ENCODE results near the gene L3MBTL3. TPM values are rescaled to one million over a fixed set of nuclear protein-coding genes. Genes with fewer than 3 reads are reported as not detected.

L3MBTL3 gene
- total RNA-seq, 2 experiments from 2014 or later = 29.0 to 30.1 TPM

DNA sequence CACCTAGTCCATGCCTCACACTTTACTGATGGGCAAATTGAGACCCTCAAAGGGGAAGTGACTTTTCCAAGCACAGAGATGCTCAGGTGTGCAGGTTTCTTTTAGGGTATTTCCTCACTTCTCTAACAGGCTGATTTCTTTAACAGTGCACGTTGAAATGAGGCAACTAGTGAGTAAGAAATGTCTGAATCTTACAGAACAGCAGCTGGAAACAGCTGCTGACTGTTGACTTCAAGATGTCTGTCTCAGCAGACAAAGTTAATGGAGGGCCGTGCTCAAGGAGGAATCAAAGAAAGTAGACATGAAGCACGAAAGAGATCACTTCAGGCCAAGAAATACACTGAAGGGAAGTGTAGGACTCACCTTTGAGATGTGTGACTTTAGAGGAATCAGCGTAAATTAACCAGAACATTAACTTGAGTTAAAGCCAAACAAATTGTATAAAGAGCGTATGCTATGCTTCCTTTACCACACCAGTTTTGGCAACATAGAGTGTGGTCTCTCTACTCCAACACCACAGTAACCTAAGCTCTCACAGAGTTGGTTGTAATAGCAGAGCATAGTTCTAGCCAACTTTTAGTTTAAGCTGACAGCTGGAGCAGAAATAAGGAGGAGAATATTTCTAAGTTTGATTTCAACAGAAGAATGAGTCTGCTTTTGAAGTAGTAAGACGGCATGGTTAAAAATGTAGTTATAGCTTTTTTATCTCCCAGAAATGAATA lies 143.5 kb downstream of the L3MBTL3 start:
- ATAC-seq (ENCODE audit: poor library complexity) = no peak
- H3K27me3 ChIP-seq (ENCODE audit: control insufficient read depth in 1 of 2, insufficient read depth in 2 of 2, low read length in 2 of 2) = no peaks in the 10 kb centered on the region
- intact Hi-C loops (cut with DNase I, micrococcal nuclease) = no loop called here
- Mint-ChIP-seq H3K4me1 (ENCODE audit: low read depth) (peaks cover 29% of the 10 kb centered on the region), H3K27me3 (no peaks in the 10 kb centered on the region), H3K9me3 (peaks cover 6% of the 10 kb centered on the region), H3K36me3 (ENCODE audit: low read depth) (peaks cover 85% of the 10 kb centered on the region), H3K27ac (peak overlapping the region; percentile 48), H3K4me3 (no peak overlapping the region)
- H3K9me3 ChIP-seq (ENCODE audit: control insufficient read depth in 1 of 2, insufficient read depth in 1 of 2, low read length in 2 of 2) = no peaks in the 10 kb centered on the region
- TF ChIP-seq, protein P1, sequence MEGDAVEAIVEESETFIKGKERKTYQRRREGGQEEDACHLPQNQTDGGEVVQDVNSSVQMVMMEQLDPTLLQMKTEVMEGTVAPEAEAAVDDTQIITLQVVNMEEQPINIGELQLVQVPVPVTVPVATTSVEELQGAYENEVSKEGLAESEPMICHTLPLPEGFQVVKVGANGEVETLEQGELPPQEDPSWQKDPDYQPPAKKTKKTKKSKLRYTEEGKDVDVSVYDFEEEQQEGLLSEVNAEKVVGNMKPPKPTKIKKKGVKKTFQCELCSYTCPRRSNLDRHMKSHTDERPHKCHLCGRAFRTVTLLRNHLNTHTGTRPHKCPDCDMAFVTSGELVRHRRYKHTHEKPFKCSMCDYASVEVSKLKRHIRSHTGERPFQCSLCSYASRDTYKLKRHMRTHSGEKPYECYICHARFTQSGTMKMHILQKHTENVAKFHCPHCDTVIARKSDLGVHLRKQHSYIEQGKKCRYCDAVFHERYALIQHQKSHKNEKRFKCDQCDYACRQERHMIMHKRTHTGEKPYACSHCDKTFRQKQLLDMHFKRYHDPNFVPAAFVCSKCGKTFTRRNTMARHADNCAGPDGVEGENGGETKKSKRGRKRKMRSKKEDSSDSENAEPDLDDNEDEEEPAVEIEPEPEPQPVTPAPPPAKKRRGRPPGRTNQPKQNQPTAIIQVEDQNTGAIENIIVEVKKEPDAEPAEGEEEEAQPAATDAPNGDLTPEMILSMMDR (IDR thresholded peaks at IDR 0.05) = no peak
- no peaks in the 10 kb centered on the region for H3K4me1 ChIP-seq (ENCODE audit: insufficient read depth, low read length)
- DNase-seq = no peak
- no peak overlapping the region for H3K27ac ChIP-seq (ENCODE audit: low read depth in 1 of 2, low read length in 2 of 2)
- peaks cover 22% of the 10 kb centered on the region for H3K36me3 ChIP-seq (ENCODE audit: insufficient read depth, low read length)
- ChIA-PET POLR2A (interaction anchor here (0.8 kb wide), 1 partner anchor 22 kb away, joined by 3 read pairs; no protein-coding TSS in a partner anchor), CTCF (interaction anchor here (0.6 kb wide), 1 partner anchor 1171 kb away, joined by 3 read pairs; no protein-coding TSS in a partner anchor)
- H3K4me3 ChIP-seq (ENCODE audit: low read length) = no peak overlapping the region

DNA sequence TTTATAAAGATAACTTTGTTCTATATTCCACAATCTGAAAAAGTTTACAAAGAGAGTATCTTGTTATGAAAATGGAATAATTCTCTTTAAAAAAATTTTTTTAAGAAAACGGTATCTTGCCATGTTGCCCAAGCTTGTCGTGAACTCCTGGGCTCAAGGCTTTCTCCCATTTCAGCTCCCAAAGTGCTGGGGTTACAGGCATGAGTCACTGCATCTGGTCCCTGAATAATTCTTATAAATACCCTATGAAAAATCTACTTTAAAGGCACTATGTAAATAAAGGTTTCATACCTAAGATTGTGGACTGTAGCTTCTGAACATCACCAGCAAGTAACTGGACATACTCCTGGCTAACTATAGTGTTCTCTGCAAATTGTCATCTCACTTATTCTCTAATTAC lies 144.0 kb downstream of the L3MBTL3 start:
- peaks cover 22% of the 10 kb centered on the region for H3K36me3 ChIP-seq (ENCODE audit: insufficient read depth, low read length)
- CTCF ChIA-PET = no interaction called here
- POLR2A ChIA-PET = interaction anchor here (0.8 kb wide), 1 partner anchor 21 kb away, joined by 3 read pairs; no protein-coding TSS in a partner anchor

DNA sequence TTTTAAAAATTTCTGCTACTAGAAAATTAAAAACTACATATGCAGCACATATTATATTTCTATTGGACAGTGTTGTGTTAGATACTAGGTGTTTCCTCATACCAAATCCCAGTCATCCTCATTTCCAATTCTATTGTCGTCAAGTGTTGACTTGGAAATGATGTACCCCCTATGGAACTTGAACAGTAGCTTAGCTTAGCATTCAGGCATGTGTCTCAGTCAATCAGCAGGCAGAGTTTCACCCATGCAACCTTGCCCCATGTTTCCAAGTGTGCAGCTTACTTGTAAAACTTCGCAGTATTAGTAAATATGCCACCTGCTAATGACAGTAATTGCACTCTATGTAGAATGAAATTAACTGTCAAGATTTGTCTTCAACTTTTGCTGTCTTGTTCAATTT lies 144.9 kb downstream of the L3MBTL3 start:
- H3K36me3 ChIP-seq (ENCODE audit: insufficient read depth, low read length) = peaks cover 22% of the 10 kb centered on the region
- TF ChIP-seq, protein P1 (IDR thresholded peaks at IDR 0.05) = no peak
- no peaks in the 10 kb centered on the region for H3K4me1 ChIP-seq (ENCODE audit: insufficient read depth, low read length)
- Mint-ChIP-seq H3K4me3 (no peak overlapping the region), H3K27ac (no peak overlapping the region), H3K9me3 (peaks cover 6% of the 10 kb centered on the region), H3K27me3 (no peaks in the 10 kb centered on the region), H3K4me1 (ENCODE audit: low read depth) (peaks cover 29% of the 10 kb centered on the region), H3K36me3 (ENCODE audit: low read depth) (peaks cover 91% of the 10 kb centered on the region)
- H3K27me3 ChIP-seq (ENCODE audit: control insufficient read depth in 1 of 2, insufficient read depth in 2 of 2, low read length in 2 of 2) = no peaks in the 10 kb centered on the region
- no peak overlapping the region for H3K27ac ChIP-seq (ENCODE audit: low read depth in 1 of 2, low read length in 2 of 2)
- CTCF ChIA-PET = no interaction called here
- DNase-seq = no peak
- no peaks in the 10 kb centered on the region for H3K9me3 ChIP-seq (ENCODE audit: control insufficient read depth in 1 of 2, insufficient read depth in 1 of 2, low read length in 2 of 2)
- ATAC-seq (ENCODE audit: poor library complexity) = no peak
- intact Hi-C loops (cut with DNase I, micrococcal nuclease) = no loop called here
- no peak overlapping the region for H3K4me3 ChIP-seq (ENCODE audit: low read length)
- POLR2A ChIA-PET = no interaction called here

More for the DNA sequence above, 144.0 kb downstream of the L3MBTL3 start:
- no peak overlapping the region for H3K4me3 ChIP-seq (ENCODE audit: low read length)
- Mint-ChIP-seq H3K4me1 (ENCODE audit: low read depth) (peaks cover 29% of the 10 kb centered on the region), H3K4me3 (no peak overlapping the region), H3K36me3 (ENCODE audit: low read depth) (peaks cover 91% of the 10 kb centered on the region), H3K27ac (no peak overlapping the region), H3K27me3 (no peaks in the 10 kb centered on the region), H3K9me3 (peaks cover 6% of the 10 kb centered on the region)
- no peaks in the 10 kb centered on the region for H3K9me3 ChIP-seq (ENCODE audit: control insufficient read depth in 1 of 2, insufficient read depth in 1 of 2, low read length in 2 of 2)
- TF ChIP-seq, protein P1 (IDR thresholded peaks at IDR 0.05) = no peak
- H3K27ac ChIP-seq (ENCODE audit: low read depth in 1 of 2, low read length in 2 of 2) = no peak overlapping the region
- intact Hi-C loops (cut with DNase I, micrococcal nuclease) = no loop called here
- no peaks in the 10 kb centered on the region for H3K27me3 ChIP-seq (ENCODE audit: control insufficient read depth in 1 of 2, insufficient read depth in 2 of 2, low read length in 2 of 2)
- DNase-seq (no peak), ATAC-seq (ENCODE audit: poor library complexity) (no peak)
- no peaks in the 10 kb centered on the region for H3K4me1 ChIP-seq (ENCODE audit: insufficient read depth, low read length)

All from CD4-positive, alpha-beta T cell (primary cell).